ENCODE results near the gene NT5C1B. TPM values are rescaled to one million over a fixed set of nuclear protein-coding genes. Genes with fewer than 3 reads are reported as not detected.

The NT5C1B gene
- total RNA-seq, 1 donor from 2014 or later = not detected

GRCh38 chr2:18596993-18597392, 7.6 kb upstream of the NT5C1B start:
- no peaks in the 10 kb centered on the region for H3K4me1 Mint-ChIP-seq (ENCODE audit: low read depth)
- DNase-seq (ENCODE audit: low spot score) = no peak
- H3K27ac Mint-ChIP-seq = no peak overlapping the region
- H3K27me3 Mint-ChIP-seq (ENCODE audit: low read depth) = no peaks in the 10 kb centered on the region
- intact Hi-C loops (cut with micrococcal nuclease) = no loop called here
- no peaks in the 10 kb centered on the region for H3K9me3 Mint-ChIP-seq
- H3K36me3 Mint-ChIP-seq (ENCODE audit: low read depth) = no peaks in the 10 kb centered on the region
- no peak overlapping the region for H3K4me3 Mint-ChIP-seq (ENCODE audit: low read depth)

DNA sequence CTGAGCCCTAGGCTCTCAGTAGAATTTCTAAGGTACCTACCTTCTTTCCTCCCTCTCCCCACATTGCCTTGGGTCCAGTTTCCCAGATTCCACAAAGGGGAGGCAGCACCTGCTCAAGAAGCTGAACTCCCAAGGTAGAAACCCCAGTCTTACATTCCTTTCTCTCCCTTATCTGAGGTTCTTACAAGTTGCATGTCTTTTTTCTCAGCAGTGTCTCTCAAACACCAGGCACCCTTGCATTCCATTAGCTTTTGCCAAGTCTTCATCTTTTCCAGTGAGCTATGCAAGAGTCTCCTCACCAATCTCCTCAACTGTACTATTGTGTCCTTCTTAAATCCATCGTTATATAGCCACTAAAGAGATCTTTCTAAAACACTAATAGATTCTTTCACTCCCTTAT, 4.1 kb upstream of the NT5C1B start:
- intact Hi-C loops (cut with micrococcal nuclease) = no loop called here
- Mint-ChIP-seq H3K9me3 (no peaks in the 10 kb centered on the region), H3K4me1 (ENCODE audit: low read depth) (no peaks in the 10 kb centered on the region), H3K4me3 (ENCODE audit: low read depth) (no peak overlapping the region), H3K36me3 (ENCODE audit: low read depth) (no peaks in the 10 kb centered on the region), H3K27ac (no peak overlapping the region), H3K27me3 (ENCODE audit: low read depth) (no peaks in the 10 kb centered on the region)
- no peak for DNase-seq (ENCODE audit: low spot score)

DNA sequence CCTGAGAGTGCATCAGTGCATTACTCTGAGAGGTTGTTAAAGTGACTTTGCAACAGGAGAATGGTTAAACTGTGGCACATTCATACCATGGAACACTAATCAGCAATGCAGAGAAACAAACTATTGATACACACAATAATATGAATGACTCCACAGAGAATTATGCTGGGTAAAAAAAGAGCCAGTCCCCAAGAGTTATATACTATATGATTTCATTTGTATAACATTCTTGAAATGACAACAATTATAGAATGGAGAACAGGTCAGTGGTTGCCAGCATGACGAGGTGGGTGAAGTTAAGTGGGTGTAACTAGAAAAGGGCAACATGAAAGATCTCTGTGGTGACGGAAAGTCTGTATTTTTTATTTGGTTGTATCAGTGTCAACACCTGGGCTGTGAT, 3.0 kb upstream of the NT5C1B start:
- H3K9me3 Mint-ChIP-seq = no peaks in the 10 kb centered on the region
- H3K4me3 Mint-ChIP-seq (ENCODE audit: low read depth) = no peak overlapping the region
- no peak overlapping the region for H3K27ac Mint-ChIP-seq
- no peaks in the 10 kb centered on the region for H3K27me3 Mint-ChIP-seq (ENCODE audit: low read depth)
- intact Hi-C loops (cut with micrococcal nuclease) = no loop called here
- H3K36me3 Mint-ChIP-seq (ENCODE audit: low read depth) = no peaks in the 10 kb centered on the region
- no peaks in the 10 kb centered on the region for H3K4me1 Mint-ChIP-seq (ENCODE audit: low read depth)
- no peak for DNase-seq (ENCODE audit: low spot score)

DNA sequence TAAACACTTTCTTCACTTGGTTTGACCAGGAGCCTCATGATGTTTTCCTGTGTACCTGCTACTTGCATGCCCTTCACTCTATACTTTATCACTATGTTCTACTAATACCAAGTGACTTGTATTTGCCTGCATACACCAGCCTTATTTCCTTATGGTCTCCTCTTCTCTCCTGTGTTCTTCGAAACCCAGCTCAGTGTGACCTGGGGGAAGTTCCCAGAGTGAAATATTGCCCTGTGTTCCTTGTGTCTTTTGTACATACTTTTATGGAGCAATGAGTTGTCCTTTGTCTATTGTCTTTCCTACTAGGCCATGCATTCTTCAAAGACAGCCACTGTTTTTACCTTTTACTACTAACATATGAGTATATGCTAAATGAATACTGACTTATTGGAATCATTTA, 567 bp downstream of the NT5C1B start:
- H3K4me1 Mint-ChIP-seq (ENCODE audit: low read depth) = no peaks in the 10 kb centered on the region
- intact Hi-C loops (cut with micrococcal nuclease) = no loop called here
- no peaks in the 10 kb centered on the region for H3K9me3 Mint-ChIP-seq
- no peak overlapping the region for H3K27ac Mint-ChIP-seq
- DNase-seq (ENCODE audit: low spot score) = no peak
- H3K4me3 Mint-ChIP-seq (ENCODE audit: low read depth) = no peak overlapping the region
- H3K36me3 Mint-ChIP-seq (ENCODE audit: low read depth) = no peaks in the 10 kb centered on the region
- no peaks in the 10 kb centered on the region for H3K27me3 Mint-ChIP-seq (ENCODE audit: low read depth)

GRCh38 chr2:18588049-18588448, 1.3 kb downstream of the NT5C1B start:
- Mint-ChIP-seq H3K4me3 (ENCODE audit: low read depth) (no peak overlapping the region), H3K9me3 (no peaks in the 10 kb centered on the region), H3K27me3 (ENCODE audit: low read depth) (no peaks in the 10 kb centered on the region), H3K4me1 (ENCODE audit: low read depth) (no peaks in the 10 kb centered on the region), H3K36me3 (ENCODE audit: low read depth) (no peaks in the 10 kb centered on the region), H3K27ac (no peak overlapping the region)
- DNase-seq (ENCODE audit: low spot score) = no peak
- intact Hi-C loops (cut with micrococcal nuclease) = no loop called here

DNA sequence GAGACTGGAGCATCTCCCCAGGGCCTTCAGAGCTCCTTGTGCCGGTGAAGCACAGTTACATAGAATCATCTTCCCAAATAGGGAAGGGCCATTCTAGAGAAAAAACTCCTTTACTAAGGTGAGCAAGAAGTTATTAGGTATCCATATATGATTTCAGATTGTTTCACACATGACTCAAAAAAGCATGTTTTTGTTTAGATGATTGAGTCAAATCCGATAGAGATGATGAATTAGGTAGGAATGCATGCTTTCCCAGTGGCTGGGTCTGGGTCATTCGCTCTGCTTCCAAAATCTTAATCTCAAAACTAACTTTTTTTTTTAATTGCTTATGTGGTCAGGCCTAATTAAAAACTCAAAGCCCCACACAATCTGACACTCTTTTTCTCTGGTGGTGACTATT, 3.8 kb downstream of the NT5C1B start:
- Mint-ChIP-seq H3K36me3 (ENCODE audit: low read depth) (no peaks in the 10 kb centered on the region), H3K4me3 (ENCODE audit: low read depth) (no peak overlapping the region), H3K27ac (no peak overlapping the region), H3K4me1 (ENCODE audit: low read depth) (no peaks in the 10 kb centered on the region), H3K9me3 (no peaks in the 10 kb centered on the region), H3K27me3 (ENCODE audit: low read depth) (no peaks in the 10 kb centered on the region)
- no peak for DNase-seq (ENCODE audit: low spot score)
- intact Hi-C loops (cut with micrococcal nuclease) = no loop called here

DNA sequence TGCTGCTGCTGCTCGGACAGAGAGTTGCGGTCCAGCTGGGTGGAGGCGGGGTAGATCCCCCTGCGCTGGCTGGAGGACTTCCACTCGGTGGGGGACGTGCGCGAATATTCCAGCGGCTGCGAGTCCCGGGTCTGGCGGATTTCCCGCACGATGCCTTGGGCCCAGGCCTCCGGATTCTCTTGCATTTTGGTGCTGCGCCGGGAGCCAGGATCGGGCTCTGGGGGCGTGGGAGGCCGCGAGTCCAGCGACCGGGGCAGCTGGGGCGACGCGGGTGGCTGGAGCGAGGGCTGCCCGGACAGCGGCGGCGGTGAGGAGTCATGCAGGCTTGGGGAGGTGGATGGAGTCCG, 4.8 kb downstream of the NT5C1B start:
- Mint-ChIP-seq H3K27me3 (ENCODE audit: low read depth) (no peaks in the 10 kb centered on the region), H3K9me3 (peaks cover under 1% of the 10 kb centered on the region), H3K4me1 (ENCODE audit: low read depth) (no peaks in the 10 kb centered on the region), H3K27ac (no peak overlapping the region), H3K4me3 (ENCODE audit: low read depth) (no peak overlapping the region), H3K36me3 (ENCODE audit: low read depth) (no peaks in the 10 kb centered on the region)
- DNase-seq (ENCODE audit: low spot score) = no peak
- intact Hi-C loops (cut with micrococcal nuclease) = no loop called here

- Mint-ChIP-seq H3K4me1 (ENCODE audit: low read depth) (no peaks in the 10 kb centered on the region), H3K36me3 (ENCODE audit: low read depth) (no peaks in the 10 kb centered on the region), H3K27me3 (ENCODE audit: low read depth) (no peaks in the 10 kb centered on the region), H3K27ac (no peak overlapping the region), H3K4me3 (ENCODE audit: low read depth) (no peak overlapping the region), H3K9me3 (peaks cover 6% of the 10 kb centered on the region)
- intact Hi-C loops (cut with micrococcal nuclease) = no loop called here
- DNase-seq (ENCODE audit: low spot score) = no peak
These were observed 5.3 kb downstream of the NT5C1B start for GRCh38 chr2:18583905-18584607.

GRCh38 chr2:18580606-18581005, 8.8 kb downstream of the NT5C1B start:
- no peak overlapping the region for H3K4me3 Mint-ChIP-seq (ENCODE audit: low read depth)

GRCh38 chr2:18578033-18578432, 11.3 kb downstream of the NT5C1B start:
- Mint-ChIP-seq H3K27me3 (ENCODE audit: low read depth) (no peaks in the 10 kb centered on the region), H3K36me3 (ENCODE audit: low read depth) (no peaks in the 10 kb centered on the region), H3K27ac (no peak overlapping the region), H3K4me3 (ENCODE audit: low read depth) (no peak overlapping the region), H3K9me3 (peaks cover 25% of the 10 kb centered on the region), H3K4me1 (ENCODE audit: low read depth) (no peaks in the 10 kb centered on the region)
- intact Hi-C loops (cut with micrococcal nuclease) = no loop called here
- DNase-seq (ENCODE audit: low spot score) = no peak

More at GRCh38 chr2:18580606-18581005, 8.8 kb downstream of the NT5C1B start:
- H3K27me3 Mint-ChIP-seq (ENCODE audit: low read depth) = no peaks in the 10 kb centered on the region
- no peak for DNase-seq (ENCODE audit: low spot score)
- no peaks in the 10 kb centered on the region for H3K36me3 Mint-ChIP-seq (ENCODE audit: low read depth)
- H3K27ac Mint-ChIP-seq = no peak overlapping the region
- no peaks in the 10 kb centered on the region for H3K4me1 Mint-ChIP-seq (ENCODE audit: low read depth)
- peaks cover 25% of the 10 kb centered on the region for H3K9me3 Mint-ChIP-seq
- intact Hi-C loops (cut with micrococcal nuclease) = no loop called here

- intact Hi-C loops (cut with micrococcal nuclease) = no loop called here
- Mint-ChIP-seq H3K27me3 (ENCODE audit: low read depth) (no peaks in the 10 kb centered on the region), H3K4me3 (ENCODE audit: low read depth) (no peak overlapping the region), H3K27ac (no peak overlapping the region), H3K9me3 (peaks cover 14% of the 10 kb centered on the region), H3K4me1 (ENCODE audit: low read depth) (peaks cover 2% of the 10 kb centered on the region), H3K36me3 (ENCODE audit: low read depth) (peaks cover 11% of the 10 kb centered on the region)
- DNase-seq (ENCODE audit: low spot score) = no peak
These were observed 23.1 kb downstream of the NT5C1B start for GRCh38 chr2:18566145-18566769.

DNA sequence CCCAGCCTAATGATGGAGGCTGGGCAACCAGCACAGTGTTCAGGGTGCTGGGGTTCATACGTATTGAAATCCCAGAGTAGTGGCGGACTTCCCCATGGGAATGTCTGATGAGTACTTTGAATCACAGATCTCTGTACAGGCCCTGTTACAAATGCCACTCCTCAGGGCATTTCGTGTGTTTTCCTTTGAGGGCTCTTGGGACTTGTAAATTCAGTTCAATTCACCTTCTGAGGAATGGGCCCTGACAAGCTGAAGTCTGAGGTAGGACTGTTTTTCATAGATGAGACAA, 28.6 kb downstream of the NT5C1B start:
- Mint-ChIP-seq H3K36me3 (ENCODE audit: low read depth) (peaks cover 38% of the 10 kb centered on the region), H3K27ac (peak overlapping the region; percentile 87), H3K4me3 (ENCODE audit: low read depth) (peak overlapping the region; percentile 84), H3K9me3 (peaks cover 6% of the 10 kb centered on the region), H3K27me3 (ENCODE audit: low read depth) (no peaks in the 10 kb centered on the region), H3K4me1 (ENCODE audit: low read depth) (peaks cover 31% of the 10 kb centered on the region)
- intact Hi-C loops (cut with micrococcal nuclease) = loop anchor here (1.0 to 5.0 kb wide), 5 partner anchors 15 to 1342 kb away; partner anchors contain the start of gene TTC32
- no peak for DNase-seq (ENCODE audit: low spot score)

DNA sequence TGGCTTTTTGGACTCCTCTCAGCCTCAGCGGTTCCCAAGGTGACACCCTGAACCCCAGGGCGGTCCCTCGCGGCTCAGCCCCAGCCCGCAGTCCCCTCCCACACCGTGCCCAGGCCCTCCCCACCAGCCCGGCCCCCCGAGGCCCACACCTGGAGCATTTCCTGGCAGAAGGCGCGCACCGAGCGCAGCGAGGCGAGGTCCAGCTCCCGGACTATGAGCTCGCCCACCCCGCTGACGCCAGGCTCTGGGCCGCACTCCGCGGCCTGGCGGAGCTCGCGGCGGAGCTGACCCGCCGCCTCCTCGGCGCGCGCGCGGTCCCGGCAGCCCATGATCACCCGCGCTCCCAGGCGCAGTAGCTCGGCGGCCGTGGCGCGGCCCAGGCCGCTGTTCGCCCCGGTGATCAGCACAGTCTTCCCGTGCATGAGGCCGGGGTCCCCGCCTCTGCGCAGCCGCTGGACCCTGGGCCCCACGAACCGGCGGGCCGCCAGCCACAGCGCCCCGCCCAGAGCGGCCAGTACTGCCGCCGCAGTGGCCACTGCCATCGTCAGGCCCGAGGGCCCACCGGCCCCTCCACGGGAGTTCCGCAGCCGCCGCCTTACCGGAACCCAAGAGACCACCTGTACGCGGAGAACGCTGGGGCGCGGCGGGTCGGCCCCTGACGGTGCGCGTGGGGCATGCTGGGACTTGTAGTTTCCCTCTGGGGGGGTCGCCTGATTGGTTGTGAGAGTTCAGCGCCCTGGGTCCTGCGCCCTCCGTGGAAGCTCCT, 29.2 kb downstream of the NT5C1B start, which contains the start of gene RDH14:
TSS of gene RDH14 (minus strand) at position 623 of the 766 bp plus-strand sequence. CDS start at position 542, 81 bp downstream.
- peak; percentile 86 for DNase-seq (ENCODE audit: low spot score)
- Mint-ChIP-seq H3K27ac (peak within 1 kb of the TSS; percentile 90), H3K9me3 (peaks cover 6% of the 10 kb centered on the region), H3K27me3 (ENCODE audit: low read depth) (no peaks in the 10 kb centered on the region), H3K4me1 (ENCODE audit: low read depth) (peaks cover 31% of the 10 kb centered on the region), H3K36me3 (ENCODE audit: low read depth) (peaks cover 40% of the 10 kb centered on the region), H3K4me3 (ENCODE audit: low read depth) (peak within 1 kb of the TSS; percentile 88)
- intact Hi-C loops (cut with micrococcal nuclease) = loop anchor here (1.0 to 5.0 kb wide), 5 partner anchors 15 to 1342 kb away; partner anchors contain the start of gene TTC32
